Stimulated activated CD4-positive, alpha-beta T cell treated with anti-CD3 and anti-CD28 coated beads, Interleukin-2, amount 100 ng/mL, for 48 hours (primary cell): ENCODE measurements around the gene FNDC3A.
A peak's percentile ranks its signal among the peaks of the same experiment; 100 is the strongest.
"Not testable (repeated sequence)": the region's sequence is repeated elsewhere in the genome, so short reads cannot be mapped to it uniquely, and the experiment has no call there.

Source experiments
- DNase-seq, 2 donors: peaks; one replicate each; pipeline ENCODE4 v3.0.0-alpha.2; 2020

The FNDC3A gene

GRCh38 chr13:49097374-49097773, 121.7 kb downstream of the FNDC3A start:
- DNase-seq = no peak

GRCh38 chr13:49098198-49098597, 122.5 kb downstream of the FNDC3A start:
- DNase-seq = no peak

- DNase-seq = no peak
Measured at GRCh38 chr13:49098771-49099512, 123.2 kb downstream of the FNDC3A start.

GRCh38 chr13:49099513-49099877, 123.8 kb downstream of the FNDC3A start:
- no peak for DNase-seq

- DNase-seq = no peak
Measured at GRCh38 chr13:49100637-49101570, 125.2 kb downstream of the FNDC3A start.

- no peak for DNase-seq
Measured at GRCh38 chr13:49108196-49108595, 132.5 kb downstream of the FNDC3A start.

GRCh38 chr13:49110122-49110912, 134.6 kb downstream of the FNDC3A start:
- peak; percentile 60 to 65 for DNase-seq

- DNase-seq = no peak
Measured at GRCh38 chr13:49110913-49111170, 135.1 kb downstream of the FNDC3A start.

GRCh38 chr13:49112782-49113525, 137.2 kb downstream of the FNDC3A start:
- no peak for DNase-seq

GRCh38 chr13:49113526-49114286, 138.0 kb downstream of the FNDC3A start:
- DNase-seq = no peak

GRCh38 chr13:49116873-49117272, 141.2 kb downstream of the FNDC3A start:
- DNase-seq = no peak

- DNase-seq = not testable (repeated sequence)
Measured at GRCh38 chr13:49118455-49118854, 142.7 kb downstream of the FNDC3A start.

GRCh38 chr13:49124693-49125304, 149.1 kb downstream of the FNDC3A start:
- no peak for DNase-seq

- DNase-seq = no peak
Measured at GRCh38 chr13:49125964-49126524, 150.3 kb downstream of the FNDC3A start.

GRCh38 chr13:49132479-49133002, 156.8 kb downstream of the FNDC3A start:
- DNase-seq = no peak

- no peak for DNase-seq
Measured at GRCh38 chr13:49134305-49134704, 158.6 kb downstream of the FNDC3A start.

- not testable (repeated sequence) for DNase-seq
Measured at GRCh38 chr13:49137138-49137643, 161.5 kb downstream of the FNDC3A start.

- DNase-seq = no peak
Measured at GRCh38 chr13:49140910-49141611, 165.3 kb downstream of the FNDC3A start.

GRCh38 chr13:49146950-49147355, 171.2 kb downstream of the FNDC3A start:
- no peak for DNase-seq

GRCh38 chr13:49148405-49148804, 172.7 kb downstream of the FNDC3A start:
- DNase-seq = no peak
